Activated CD8-positive, alpha-beta memory T cell treated with anti-CD3 and anti-CD28 coated beads for 48 hours (primary cell): Measurements from ENCODE around the gene MACF1.
"Not testable (repeated sequence)": the region's sequence is repeated elsewhere in the genome, so short reads cannot be mapped to it uniquely, and the experiment has no call there.

Source experiments
- DNase-seq, 3 experiments: peaks; one replicate each; pipeline ENCODE4 v3.0.0-alpha.2; 2020; ENCODE audit warnings: low read depth in 2 of 3, low spot score in 2 of 3

The MACF1 gene

DNA sequence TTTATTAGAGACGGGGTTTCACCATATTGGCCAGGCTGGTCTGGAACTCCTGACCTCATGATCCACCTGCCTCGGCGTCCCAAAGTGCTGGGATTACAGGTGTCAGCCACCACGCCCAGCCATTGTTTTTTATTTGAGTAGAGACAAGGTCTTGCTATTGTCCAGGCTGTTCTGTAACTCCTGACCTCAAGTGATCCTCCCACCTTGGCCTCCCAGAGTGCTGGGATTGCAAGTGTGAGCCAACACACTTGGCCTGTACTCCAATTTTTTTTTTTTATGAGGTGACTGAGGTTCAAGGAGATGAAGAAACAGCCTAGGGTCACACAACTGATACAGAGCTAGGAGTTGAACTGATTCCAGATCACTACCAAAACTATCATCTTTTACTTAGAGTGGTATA is 245.5 kb downstream of the MACF1 start:
- not testable (repeated sequence) for DNase-seq

DNA sequence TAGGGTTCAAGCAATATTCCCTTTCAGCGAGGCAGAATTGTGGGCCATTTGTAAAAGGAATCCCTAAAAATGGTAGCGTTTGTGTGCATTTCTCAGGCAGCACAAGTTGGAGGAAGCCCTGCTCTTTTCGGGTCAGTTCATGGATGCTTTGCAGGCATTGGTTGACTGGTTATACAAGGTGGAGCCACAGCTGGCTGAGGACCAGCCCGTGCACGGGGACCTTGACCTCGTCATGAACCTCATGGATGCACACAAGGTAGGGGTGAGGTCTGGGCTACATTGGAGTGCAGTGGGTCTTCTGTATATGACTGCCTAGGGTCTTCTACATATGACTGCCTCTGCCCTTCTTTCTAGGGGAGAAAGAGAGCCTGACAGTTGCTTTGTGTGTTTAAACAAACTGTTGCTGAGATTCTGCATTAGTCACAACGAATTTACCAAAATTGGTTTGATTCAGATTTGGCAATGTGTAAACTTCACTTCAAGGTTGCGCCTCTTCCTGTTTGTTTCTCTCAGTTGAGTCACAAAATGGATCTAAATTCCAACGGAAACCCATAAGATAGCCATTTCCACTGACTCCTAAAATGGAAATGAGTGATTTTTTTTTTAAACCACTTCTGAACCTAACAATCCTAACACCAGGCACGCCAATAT is 246.6 kb downstream of the MACF1 start:
- no peak for DNase-seq

DNA sequence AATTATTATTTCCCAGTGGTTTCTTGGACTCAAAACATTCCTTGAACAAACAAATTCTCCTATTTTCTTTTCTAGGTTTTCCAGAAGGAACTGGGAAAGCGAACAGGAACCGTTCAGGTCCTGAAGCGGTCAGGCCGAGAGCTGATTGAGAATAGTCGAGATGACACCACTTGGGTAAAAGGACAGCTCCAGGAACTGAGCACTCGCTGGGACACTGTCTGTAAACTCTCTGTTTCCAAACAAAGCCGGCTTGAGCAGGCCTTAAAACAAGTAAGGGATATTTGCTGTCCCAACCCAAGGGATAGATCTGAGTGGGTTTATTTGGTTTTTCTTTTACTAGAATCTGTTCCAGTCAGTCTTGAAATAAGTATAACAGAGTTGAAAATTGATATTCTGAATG is 247.6 kb downstream of the MACF1 start:
- DNase-seq, result no peak

DNA sequence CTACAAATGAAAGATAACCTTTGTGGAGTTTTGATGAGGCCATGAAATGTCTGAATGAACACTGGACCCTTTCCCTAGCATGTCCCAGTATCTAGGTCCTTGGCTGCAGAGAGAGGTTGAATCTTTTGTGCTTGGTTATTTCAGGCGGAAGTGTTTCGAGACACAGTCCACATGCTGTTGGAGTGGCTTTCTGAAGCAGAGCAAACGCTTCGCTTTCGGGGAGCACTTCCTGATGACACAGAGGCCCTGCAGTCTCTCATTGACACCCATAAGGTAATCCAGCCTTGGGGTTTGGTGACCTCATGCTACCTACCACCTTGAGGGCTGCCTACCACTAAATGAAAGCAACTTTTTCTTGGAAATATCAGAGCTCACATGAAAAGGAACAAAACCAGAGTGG is 248.0 kb downstream of the MACF1 start:
- no peak for DNase-seq

DNA sequence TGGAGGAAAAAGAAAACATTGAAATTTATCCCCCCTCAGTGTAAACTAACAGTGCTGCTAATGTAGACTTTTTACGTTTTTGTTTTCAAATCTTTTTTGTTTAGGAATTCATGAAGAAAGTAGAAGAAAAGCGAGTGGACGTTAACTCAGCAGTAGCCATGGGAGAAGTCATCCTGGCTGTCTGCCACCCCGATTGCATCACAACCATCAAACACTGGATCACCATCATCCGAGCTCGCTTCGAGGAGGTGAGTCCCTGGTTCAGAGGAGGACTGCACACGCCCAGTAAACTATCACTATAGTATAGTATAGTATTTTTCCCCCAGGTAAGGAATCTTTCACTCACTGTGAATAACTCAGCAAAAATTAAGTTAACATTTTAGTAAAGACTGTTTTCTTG is 249.1 kb downstream of the MACF1 start:
- DNase-seq, result no peak

- DNase-seq, result no peak
Measured at GRCh38 chr1:39458991-39459390, 254.5 kb downstream of the MACF1 start.

DNA sequence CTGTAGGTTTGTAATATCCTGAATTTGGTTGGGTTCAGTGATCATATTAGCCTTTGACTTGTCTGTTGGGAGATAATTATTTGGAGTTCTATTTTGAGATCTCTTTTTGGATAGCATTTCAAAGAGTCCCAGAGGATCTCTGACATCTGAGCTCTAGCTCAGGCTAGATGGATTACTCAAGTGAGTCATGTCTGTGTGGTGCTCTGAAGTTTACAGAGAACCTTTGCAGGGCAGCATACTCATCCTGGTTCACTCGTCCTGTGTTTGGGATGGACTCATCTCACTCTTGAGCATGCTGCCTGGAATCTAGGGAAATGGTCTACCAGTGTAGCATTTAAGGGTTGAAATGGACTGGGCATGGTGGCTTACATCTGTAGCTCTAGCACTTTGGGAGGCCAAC is 257.6 kb downstream of the MACF1 start:
- no peak for DNase-seq

DNA sequence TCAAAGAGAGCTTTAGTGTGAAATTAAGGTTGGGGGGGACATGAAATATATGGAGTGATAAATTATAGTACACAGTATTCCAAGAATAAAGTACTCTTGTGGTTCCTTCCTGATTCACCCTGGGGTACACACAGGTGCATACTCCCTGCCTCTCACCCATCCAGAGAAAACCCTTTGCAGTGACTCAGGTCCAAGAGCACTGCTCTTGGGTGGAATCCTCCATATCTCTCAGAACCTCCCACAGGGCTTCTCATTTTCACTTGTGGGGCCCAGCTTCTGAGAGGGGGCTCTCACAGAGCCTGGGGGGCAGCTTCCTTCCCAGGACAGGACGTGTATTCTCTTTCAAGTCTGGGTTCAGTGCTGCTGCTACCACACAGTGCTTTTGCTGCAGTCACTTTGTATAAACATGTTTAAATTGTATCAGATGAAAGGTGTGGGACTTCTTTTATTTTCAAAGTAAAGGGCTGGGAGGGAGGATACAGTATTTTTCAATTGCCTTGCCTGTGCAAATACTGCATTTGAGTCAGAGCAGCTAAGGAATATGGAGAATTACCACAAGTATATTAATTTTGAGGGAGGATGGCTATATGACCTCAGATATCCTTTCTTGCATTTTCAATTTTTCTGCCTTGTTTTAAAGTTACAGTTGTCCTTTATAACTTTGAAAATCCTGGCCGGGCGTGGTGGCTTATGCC is 262.1 kb downstream of the MACF1 start:
- DNase-seq, result no peak

- DNase-seq, result not testable (repeated sequence)
Measured at GRCh38 chr1:39467108-39467720, 262.7 kb downstream of the MACF1 start.

GRCh38 chr1:39469150-39469549 is 264.7 kb downstream of the MACF1 start:
- no peak for DNase-seq

- no peak for DNase-seq
Measured at GRCh38 chr1:39470040-39470439, 265.5 kb downstream of the MACF1 start.

- DNase-seq, result no peak
Measured at GRCh38 chr1:39472826-39473225, 268.3 kb downstream of the MACF1 start.

DNA sequence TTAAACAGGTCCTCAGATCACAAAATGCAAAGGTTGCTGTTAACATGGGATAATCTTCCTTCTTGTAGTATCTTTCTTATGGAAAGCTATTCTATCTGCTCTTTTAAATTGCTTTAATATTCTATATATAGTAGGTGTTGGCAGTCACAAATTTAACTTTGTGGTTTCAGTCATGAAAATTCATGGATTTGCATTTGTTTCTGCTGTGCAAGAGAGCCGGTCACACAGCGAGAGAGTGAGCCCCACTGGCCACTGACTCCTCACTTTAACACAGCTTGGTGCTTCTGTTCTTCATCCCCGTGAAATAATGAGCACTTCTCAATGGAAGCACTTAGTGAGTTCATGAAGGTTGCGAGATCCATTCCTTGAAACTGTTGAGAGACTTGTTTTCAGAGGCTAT is 268.8 kb downstream of the MACF1 start:
- no peak for DNase-seq

DNA sequence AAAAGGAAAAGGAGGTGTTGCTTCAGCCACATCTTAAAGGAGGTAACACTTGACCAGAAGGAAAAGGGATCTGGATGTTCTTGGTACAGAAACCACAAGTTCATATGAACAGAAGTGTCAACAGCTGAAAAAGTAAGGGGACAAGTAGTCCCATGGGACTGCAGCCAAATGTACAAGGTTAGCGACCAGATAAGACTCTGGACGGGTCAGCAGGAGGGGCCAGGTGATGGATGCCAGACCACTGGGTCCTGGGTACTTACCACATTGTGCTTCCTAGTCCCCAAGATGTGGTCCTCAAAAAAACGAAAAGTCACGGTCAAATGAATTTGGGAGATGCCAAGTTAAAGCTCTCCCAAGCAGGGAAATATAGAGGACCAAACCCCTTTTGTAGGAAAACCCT is 270.3 kb downstream of the MACF1 start:
- DNase-seq, result no peak

- DNase-seq, result not testable (repeated sequence)
Measured at GRCh38 chr1:39475551-39475950, 271.1 kb downstream of the MACF1 start.

DNA sequence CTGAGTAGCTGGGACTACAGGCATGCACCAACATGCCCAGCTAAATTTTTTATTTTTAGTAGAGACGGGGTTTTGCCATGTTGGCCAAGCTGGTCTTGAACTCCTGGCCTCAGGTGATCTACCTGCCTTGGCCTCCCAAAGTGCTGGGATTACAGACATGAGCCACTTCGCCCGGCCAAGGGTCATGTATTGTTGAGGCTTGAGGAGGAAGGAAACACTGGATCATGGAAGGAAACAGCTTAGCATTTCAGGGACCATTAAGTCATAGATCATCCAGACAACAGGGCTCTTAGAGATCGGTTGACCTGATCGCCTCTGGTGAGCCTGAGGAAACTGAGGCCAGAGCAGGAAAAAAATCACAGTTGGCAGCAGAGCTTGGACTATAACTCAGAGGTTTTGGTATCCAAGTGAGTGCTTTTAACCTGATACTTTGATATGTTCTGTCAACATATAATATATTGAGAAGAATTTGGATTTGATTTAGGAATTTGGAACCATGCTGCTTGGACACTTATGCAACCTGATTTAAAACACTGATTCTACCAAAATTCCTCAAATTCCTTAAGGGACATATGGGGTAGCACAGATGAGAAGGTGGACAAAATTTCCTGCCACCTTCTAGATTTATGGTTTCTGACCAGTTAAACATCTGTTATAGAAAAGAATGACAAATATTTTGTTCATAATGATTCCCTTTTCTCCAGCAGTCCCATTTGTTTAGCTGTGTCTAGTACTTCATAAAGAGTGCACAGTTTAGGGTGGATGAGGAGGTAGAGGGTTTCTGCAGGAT is 273.8 kb downstream of the MACF1 start:
- DNase-seq, result no peak

DNA sequence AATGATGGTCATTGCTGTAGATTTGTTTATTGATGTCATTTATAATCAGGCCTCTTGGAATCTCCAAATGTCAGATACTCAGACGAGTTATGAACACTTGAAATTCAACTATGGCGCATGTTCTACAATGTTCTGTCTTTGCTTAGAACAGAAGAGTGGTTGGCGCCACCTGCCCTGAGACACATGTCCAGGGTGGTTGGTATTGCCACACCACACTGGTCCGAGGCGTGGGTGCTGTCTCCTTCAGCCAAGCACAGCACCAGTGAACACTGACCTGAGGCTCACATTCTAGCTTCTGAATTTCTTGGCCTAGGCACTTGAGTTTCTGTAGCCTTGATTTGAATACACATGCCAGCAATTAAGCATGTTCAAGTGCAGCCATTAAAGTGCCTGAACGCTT is 276.8 kb downstream of the MACF1 start:
- DNase-seq, result no peak

DNA sequence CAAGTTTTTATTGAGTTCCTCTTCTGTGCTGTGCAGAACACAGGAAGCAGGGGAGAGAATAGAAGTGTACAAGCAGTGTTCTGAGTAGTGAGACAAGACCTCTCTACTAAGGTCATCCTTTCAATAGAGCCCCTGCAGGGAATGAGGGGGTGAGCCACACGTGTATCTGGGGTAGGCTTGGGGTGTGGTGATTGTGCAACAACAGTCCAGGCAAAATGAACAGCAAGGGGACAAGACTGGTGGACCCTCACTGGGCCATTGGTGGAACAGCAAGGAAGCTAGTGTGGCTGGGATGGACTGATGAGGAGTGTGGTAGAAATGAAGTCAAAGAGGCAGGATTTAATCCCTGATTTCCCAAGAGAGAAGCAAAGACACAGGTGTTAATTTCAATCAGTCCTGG is 278.8 kb downstream of the MACF1 start:
- no peak for DNase-seq

- no peak for DNase-seq
Measured at GRCh38 chr1:39484564-39484963, 280.1 kb downstream of the MACF1 start.

DNA sequence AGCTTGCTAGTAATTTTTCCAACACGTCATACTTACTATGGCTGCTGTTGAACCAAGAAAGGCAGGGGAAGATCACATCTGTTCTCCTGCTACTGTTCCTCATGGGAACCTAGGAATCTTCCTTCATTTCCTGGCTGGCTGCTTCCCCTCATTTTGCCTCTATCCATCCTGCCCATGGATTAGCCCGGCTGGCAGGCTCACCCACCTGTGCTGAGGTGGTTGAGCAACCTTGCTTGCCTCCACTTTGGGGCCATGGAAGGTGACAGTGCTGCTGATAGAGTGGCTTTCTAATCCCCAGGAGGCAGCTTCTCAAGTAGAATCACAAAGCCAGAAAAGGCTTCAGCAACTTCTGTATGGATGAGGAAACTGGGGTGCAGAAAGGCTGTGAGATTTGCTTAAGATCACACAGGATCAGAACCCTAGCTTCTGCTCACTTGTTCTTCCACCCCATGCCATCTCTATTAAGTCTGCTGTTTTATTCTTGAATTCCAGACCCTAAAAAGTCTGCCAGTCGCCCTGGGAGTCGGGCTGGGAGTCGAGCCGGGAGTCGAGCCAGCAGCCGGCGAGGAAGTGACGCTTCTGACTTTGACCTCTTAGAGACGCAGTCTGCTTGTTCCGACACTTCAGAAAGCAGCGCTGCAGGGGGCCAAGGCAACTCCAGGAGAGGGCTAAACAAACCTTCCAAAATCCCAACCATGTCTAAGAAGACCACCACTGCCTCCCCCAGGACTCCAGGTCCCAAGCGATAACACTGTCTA is 280.7 kb downstream of the MACF1 start:
- no peak for DNase-seq

GRCh38 chr1:39488012-39488545 is 283.6 kb downstream of the MACF1 start:
- no peak for DNase-seq
